CD4-positive, CD25-positive, alpha-beta regulatory T cell (primary cell): ENCODE measurements around the gene GRIK3. TPM values are rescaled to one million over a fixed set of nuclear protein-coding genes. Genes with fewer than 3 reads are reported as not detected.
"Not testable (repeated sequence)": the region's sequence is repeated elsewhere in the genome, so short reads cannot be mapped to it uniquely, and the experiment has no call there.

Experiments
- ATAC-seq, 2 donors: fragments of 150-1000 bp; cut with Tn5 transposase; one replicate each; pipeline ENCODE4 v1.10.0; 2021; ENCODE audit warnings: low read depth in 2 of 2, moderate number of reproducible peaks in 2 of 2, moderate library complexity in 1 of 2
- DNase-seq, 3 donors: peaks; one replicate each; pipeline versions ENCODE4 v3.0.0 to v3.0.0-alpha.2; 2012 to 2022; ENCODE audit warnings: mixed read lengths in 1 of 3
- H3K27ac ChIP-seq: one replicate; pipeline ENCODE4 v1.7.0; 2013; ENCODE audit warnings: mild to moderate bottlenecking, low read length; ENCODE audit not compliant: insufficient read depth, poor library complexity, severe bottlenecking
- H3K27me3 ChIP-seq: one replicate; pipeline ENCODE4 v1.7.0; 2013; ENCODE audit warnings: low read length; ENCODE audit not compliant: control insufficient read depth, insufficient read depth
- H3K36me3 ChIP-seq: one replicate; pipeline ENCODE4 v1.7.0; 2013; ENCODE audit warnings: mild to moderate bottlenecking, low read length, moderate library complexity; ENCODE audit not compliant: control insufficient read depth, insufficient read depth
- H3K4me1 ChIP-seq: 2 replicates; pipeline ENCODE4 v1.7.0; 2013; ENCODE audit warnings: mild to moderate bottlenecking, low read length; ENCODE audit not compliant: insufficient read depth, control insufficient read depth, poor library complexity, severe bottlenecking
- H3K4me3 ChIP-seq: one replicate; pipeline ENCODE4 v1.7.0; 2013; ENCODE audit warnings: low read depth, mild to moderate bottlenecking, low read length, moderate library complexity
- H3K9me3 ChIP-seq, 2 experiments: 1 replicate in 1 of 2; 2 replicates in 1 of 2; pipeline ENCODE4 v1.7.0; 2013; ENCODE audit warnings: low read length in 2 of 2, mild to moderate bottlenecking in 1 of 2, moderate library complexity in 1 of 2; ENCODE audit not compliant: control insufficient read depth in 2 of 2
- H3K27ac Mint-ChIP-seq, 3 donors: one replicate each; pipeline ENCODE4 v1.8.0; 2020 to 2022; ENCODE audit warnings: mild to moderate bottlenecking in 3 of 3, mixed read lengths in 3 of 3, moderate library complexity in 2 of 3
- H3K27me3 Mint-ChIP-seq: one replicate; pipeline ENCODE4 v1.8.0; 2022; ENCODE audit warnings: mild to moderate bottlenecking, mixed read lengths
- H3K36me3 Mint-ChIP-seq: one replicate; pipeline ENCODE4 v1.8.0; 2020; ENCODE audit warnings: mixed read lengths
- H3K4me1 Mint-ChIP-seq, 4 donors: one replicate each; pipeline ENCODE4 v1.8.0; 2020 to 2022; ENCODE audit warnings: mixed read lengths in 4 of 4, mild to moderate bottlenecking in 1 of 4
- H3K4me3 Mint-ChIP-seq, 4 donors: one replicate each; pipeline ENCODE4 v1.8.0; 2020 to 2022; ENCODE audit warnings: mild to moderate bottlenecking in 4 of 4, mixed read lengths in 4 of 4, moderate library complexity in 3 of 4
- H3K9me3 Mint-ChIP-seq, 7 donors: one replicate each; pipeline ENCODE4 v1.8.0; 2020 to 2022; ENCODE audit warnings: mixed read lengths in 7 of 7, mild to moderate bottlenecking in 3 of 7, moderate library complexity in 2 of 7
- polyA plus RNA-seq, 4 donors: library from polyadenylated mRNA; unstranded; fragments of 300-500 nt; fragmentation: Illumina TruSeq; gene quantifications; one replicate each; pipeline ENCODE4 v1.2.3, GENCODE V29; 2021
- total RNA-seq: library from RNA; stranded (reverse); gene quantifications from one replicate; pipeline ENCODE4 v1.2.3, GENCODE V29; 2022

GRIK3 gene
- total and polyA plus RNA-seq, 5 donors from 2014 or later, result not detected

DNA sequence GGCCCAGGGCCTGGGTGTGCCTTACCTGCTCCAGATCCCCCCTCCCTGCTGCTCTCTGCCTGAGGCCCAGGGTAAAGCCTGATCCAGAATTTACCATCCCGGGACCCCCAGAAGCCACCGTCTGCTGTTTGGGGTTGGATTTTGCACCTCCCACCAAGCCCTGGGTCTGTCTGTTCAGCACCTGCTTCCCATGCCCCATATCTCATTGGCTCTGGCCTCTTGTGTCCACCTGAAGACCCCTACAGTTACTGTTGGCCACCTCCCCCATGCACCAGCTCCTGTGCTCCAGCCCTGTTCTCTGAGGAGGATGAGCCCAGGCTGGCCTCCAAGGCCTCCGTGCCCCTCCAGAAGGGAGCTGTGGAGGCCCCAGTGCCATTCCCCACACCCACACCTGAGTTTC, 113.9 kb downstream of the GRIK3 start:
- H3K4me3 ChIP-seq, result no peak overlapping the region
- Mint-ChIP-seq H3K36me3 (no peaks in the 10 kb centered on the region), H3K4me3 (no peak overlapping the region), H3K27me3 (peaks cover 13% of the 10 kb centered on the region), H3K27ac (no peak overlapping the region), H3K4me1 (no peaks in the 10 kb centered on the region), H3K9me3 (peaks cover 0 to 7% (median 0%) of the 10 kb centered on the region in 7 donors)
- no peaks in the 10 kb centered on the region for H3K4me1 ChIP-seq
- DNase-seq (no peak), ATAC-seq (no peak)
- H3K36me3 ChIP-seq, result no peaks in the 10 kb centered on the region
- no peaks in the 10 kb centered on the region for H3K9me3 ChIP-seq
- no peaks in the 10 kb centered on the region for H3K27me3 ChIP-seq
- no peak overlapping the region for H3K27ac ChIP-seq

GRCh38 chr1:36919491-36920145, 114.7 kb downstream of the GRIK3 start:
- no peak for ATAC-seq
- no peaks in the 10 kb centered on the region for H3K4me1 Mint-ChIP-seq
- Histone ChIP-seq H3K36me3 (no peaks in the 10 kb centered on the region), H3K27me3 (no peaks in the 10 kb centered on the region), H3K27ac (no peak overlapping the region), H3K4me3 (no peak overlapping the region), H3K4me1 (no peaks in the 10 kb centered on the region), H3K9me3 (no peaks in the 10 kb centered on the region)
- H3K27me3 Mint-ChIP-seq, result peaks cover 14% of the 10 kb centered on the region
- H3K4me3 Mint-ChIP-seq, result no peak overlapping the region
- no peak overlapping the region for H3K27ac Mint-ChIP-seq
- DNase-seq, result no peak
- peaks cover 0 to 7% (median 0%) of the 10 kb centered on the region in 7 donors for H3K9me3 Mint-ChIP-seq
- H3K36me3 Mint-ChIP-seq, result no peaks in the 10 kb centered on the region

- Mint-ChIP-seq H3K27me3 (peaks cover 14% of the 10 kb centered on the region), H3K36me3 (no peaks in the 10 kb centered on the region)
These were observed 115.7 kb downstream of the GRIK3 start for GRCh38 chr1:36918604-36919003.

GRCh38 chr1:36916542-36916941, 117.8 kb downstream of the GRIK3 start:
- H3K36me3 Mint-ChIP-seq, DNase-seq, H3K4me1 ChIP-seq, H3K4me1 Mint-ChIP-seq, H3K27ac Mint-ChIP-seq, H3K9me3 ChIP-seq, H3K27ac ChIP-seq, H3K9me3 Mint-ChIP-seq, H3K36me3 ChIP-seq, H3K27me3 ChIP-seq, ATAC-seq, H3K4me3 Mint-ChIP-seq, H3K4me3 ChIP-seq: not testable (repeated sequence)
- peaks cover 11% of the 10 kb centered on the region for H3K27me3 Mint-ChIP-seq

More at GRCh38 chr1:36918604-36919003, 115.7 kb downstream of the GRIK3 start:
- H3K4me1 Mint-ChIP-seq, result no peaks in the 10 kb centered on the region
- Histone ChIP-seq H3K4me1 (no peaks in the 10 kb centered on the region), H3K27ac (no peak overlapping the region), H3K27me3 (no peaks in the 10 kb centered on the region), H3K4me3 (no peak overlapping the region), H3K36me3 (no peaks in the 10 kb centered on the region), H3K9me3 (no peaks in the 10 kb centered on the region)
- H3K4me3 Mint-ChIP-seq, result no peak overlapping the region
- no peak for DNase-seq
- H3K9me3 Mint-ChIP-seq, result peaks cover 0 to 7% (median 0%) of the 10 kb centered on the region in 7 donors
- no peak for ATAC-seq
- H3K27ac Mint-ChIP-seq, result no peak overlapping the region

- Mint-ChIP-seq H3K27ac (no peak overlapping the region), H3K27me3 (peaks cover 6% of the 10 kb centered on the region), H3K4me3 (no peak overlapping the region), H3K4me1 (no peaks in the 10 kb centered on the region), H3K36me3 (no peaks in the 10 kb centered on the region), H3K9me3 (peaks cover 0 to 8% (median 0%) of the 10 kb centered on the region in 7 donors)
- Histone ChIP-seq H3K36me3 (no peaks in the 10 kb centered on the region), H3K9me3 (no peaks in the 10 kb centered on the region), H3K4me3 (no peak overlapping the region), H3K27me3 (no peaks in the 10 kb centered on the region), H3K27ac (no peak overlapping the region), H3K4me1 (no peaks in the 10 kb centered on the region)
- DNase-seq (no peak), ATAC-seq (no peak)
These were observed 120.7 kb downstream of the GRIK3 start for GRCh38 chr1:36913484-36914060.

DNA sequence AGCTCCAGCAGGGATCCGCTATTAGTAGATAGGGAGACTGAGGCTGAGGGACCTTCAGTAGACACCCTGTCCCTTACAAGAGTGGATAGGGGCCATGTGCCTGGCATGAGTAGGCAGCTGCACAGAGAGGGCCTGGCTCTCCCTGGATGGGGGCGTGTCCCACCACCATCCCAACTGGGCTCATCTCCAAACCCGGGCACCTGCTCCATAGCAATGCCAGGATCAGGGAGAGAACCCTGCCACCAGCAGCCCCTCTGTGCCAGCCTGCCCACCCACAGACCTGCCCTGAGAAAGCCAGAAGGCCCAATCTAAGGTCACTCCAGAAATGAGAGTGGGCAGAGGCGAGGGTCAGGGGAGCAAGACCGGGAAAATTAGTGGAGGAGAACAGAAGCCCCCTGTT, 121.3 kb downstream of the GRIK3 start:
- H3K9me3 ChIP-seq, result no peaks in the 10 kb centered on the region
- no peaks in the 10 kb centered on the region for H3K36me3 ChIP-seq
- Mint-ChIP-seq H3K4me1 (no peaks in the 10 kb centered on the region), H3K36me3 (no peaks in the 10 kb centered on the region), H3K27ac (no peak overlapping the region), H3K27me3 (peaks cover 6% of the 10 kb centered on the region), H3K9me3 (peaks cover 0 to 9% (median under 1%) of the 10 kb centered on the region in 7 donors), H3K4me3 (no peak overlapping the region)
- H3K4me3 ChIP-seq, result no peak overlapping the region
- no peaks in the 10 kb centered on the region for H3K4me1 ChIP-seq
- ATAC-seq, result no peak
- DNase-seq, result no peak
- no peaks in the 10 kb centered on the region for H3K27me3 ChIP-seq
- H3K27ac ChIP-seq, result no peak overlapping the region

DNA sequence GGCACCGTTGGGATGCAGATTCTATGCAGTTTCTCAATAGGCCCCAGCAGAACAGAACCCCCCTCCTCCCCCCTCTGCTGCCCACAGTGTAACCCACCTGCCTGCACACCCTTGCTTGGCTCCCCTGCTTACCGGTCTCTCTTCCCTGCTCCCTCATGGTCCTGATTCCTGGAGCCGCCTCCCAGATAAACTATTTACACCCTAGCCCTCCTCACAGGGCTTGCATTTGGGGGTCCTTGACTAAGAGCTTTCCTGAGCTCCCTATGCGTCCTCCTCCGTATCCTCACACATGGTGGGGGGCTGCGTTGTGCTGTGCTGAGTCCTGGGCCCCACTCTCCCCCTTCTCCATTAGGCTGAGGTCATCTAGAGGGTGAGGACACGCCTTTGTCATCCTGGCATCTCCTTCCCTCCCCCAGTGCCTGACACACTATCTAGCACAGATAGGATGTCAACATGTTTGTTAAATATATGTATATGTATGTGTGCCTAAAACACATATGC, 121.9 kb downstream of the GRIK3 start:
- no peak overlapping the region for H3K4me3 Mint-ChIP-seq
- Histone ChIP-seq H3K4me3 (no peak overlapping the region), H3K9me3 (no peaks in the 10 kb centered on the region), H3K27ac (no peak overlapping the region), H3K4me1 (no peaks in the 10 kb centered on the region), H3K27me3 (no peaks in the 10 kb centered on the region), H3K36me3 (no peaks in the 10 kb centered on the region)
- H3K27me3 Mint-ChIP-seq, result peaks cover 6% of the 10 kb centered on the region
- H3K4me1 Mint-ChIP-seq, result no peaks in the 10 kb centered on the region
- ATAC-seq, result no peak
- H3K9me3 Mint-ChIP-seq, result peaks cover 0 to 9% (median 1%) of the 10 kb centered on the region in 7 donors
- DNase-seq, result no peak
- H3K27ac Mint-ChIP-seq, result no peak overlapping the region
- no peaks in the 10 kb centered on the region for H3K36me3 Mint-ChIP-seq
